GM20000 (cell line): ENCODE results near the gene ITGA1.

Experiments used
- DNase-seq: peaks from one replicate; pipeline ENCODE4 v3.0.0; 2012; ENCODE audit warnings: low spot score
- CTCF ChIP-seq: IDR thresholded peaks from 2 replicates; pipeline ENCODE4 v1.5.1; 2012; ENCODE audit warnings: mild to moderate bottlenecking, control low read depth; ENCODE audit errors: extremely low read depth, missing control alignments

Gene ITGA1

GRCh38 chr5:52807037-52807436 is 19.3 kb downstream of the ITGA1 start:
- no peak for DNase-seq
- no peak for TF ChIP-seq CTCF

DNA sequence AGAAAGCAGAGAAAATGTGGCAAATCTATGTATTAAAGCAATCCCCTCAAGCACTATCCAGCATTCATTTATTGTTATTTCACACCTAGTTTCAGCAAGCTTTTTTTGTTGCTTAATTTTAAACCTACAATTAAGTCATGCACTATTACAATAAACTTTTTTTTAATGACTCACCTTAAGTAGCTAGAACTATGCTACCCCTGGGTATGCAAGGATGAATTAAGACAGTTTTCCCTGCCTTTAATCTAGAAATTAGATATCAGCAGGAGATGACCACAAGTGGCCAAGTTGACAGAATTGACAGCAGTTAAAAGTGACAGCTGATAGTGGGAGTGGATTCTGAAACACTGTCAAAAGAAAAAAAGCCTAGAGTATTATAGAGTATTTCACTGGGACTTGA is 20.0 kb downstream of the ITGA1 start:
- TF ChIP-seq CTCF: no peak
- no peak for DNase-seq

GRCh38 chr5:52808316-52808901 is 20.7 kb downstream of the ITGA1 start:
- DNase-seq: no peak
- TF ChIP-seq CTCF: no peak

DNA sequence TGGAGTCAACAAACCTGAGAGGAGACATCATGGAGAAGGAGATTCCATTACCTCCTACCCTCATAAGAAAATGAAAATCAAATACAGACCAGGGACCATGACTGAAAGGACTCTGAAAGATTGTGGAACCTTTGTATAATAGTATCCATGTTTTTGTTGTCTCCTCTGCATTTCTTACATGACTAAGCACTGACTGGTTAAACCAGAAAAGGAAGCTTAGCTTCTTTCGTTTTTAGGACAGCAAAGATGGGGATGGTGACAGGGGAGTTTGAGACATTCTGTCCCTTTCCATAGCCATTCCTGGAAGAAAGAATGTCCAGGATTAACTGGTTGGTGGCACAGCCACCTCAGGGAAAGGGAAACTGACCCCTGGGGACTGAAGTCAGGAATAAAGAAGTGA is 22.2 kb downstream of the ITGA1 start:
- TF ChIP-seq CTCF: no peak
- no peak for DNase-seq

DNA sequence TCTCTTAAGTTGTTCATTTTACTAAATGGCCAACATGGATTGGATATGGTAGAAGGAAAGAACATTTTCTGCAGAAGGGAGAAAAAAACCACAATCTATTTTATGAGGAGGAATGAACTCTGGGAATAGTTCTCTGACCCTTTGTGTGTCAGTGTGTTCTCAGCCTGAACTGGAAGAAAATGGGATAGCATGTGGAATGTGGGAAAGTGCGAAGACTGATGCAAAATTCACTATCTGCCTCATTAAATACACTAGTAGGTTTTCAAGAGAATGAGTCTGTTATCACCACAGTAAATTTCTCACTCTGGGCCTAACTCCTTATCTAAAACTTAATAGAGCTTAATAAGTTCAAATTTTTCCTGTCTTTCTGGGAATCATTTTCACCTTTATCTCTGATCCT is 22.7 kb downstream of the ITGA1 start:
- no peak for TF ChIP-seq CTCF
- no peak for DNase-seq

- TF ChIP-seq CTCF: no peak
These were observed 23.5 kb downstream of the ITGA1 start for GRCh38 chr5:52811067-52811749.

DNA sequence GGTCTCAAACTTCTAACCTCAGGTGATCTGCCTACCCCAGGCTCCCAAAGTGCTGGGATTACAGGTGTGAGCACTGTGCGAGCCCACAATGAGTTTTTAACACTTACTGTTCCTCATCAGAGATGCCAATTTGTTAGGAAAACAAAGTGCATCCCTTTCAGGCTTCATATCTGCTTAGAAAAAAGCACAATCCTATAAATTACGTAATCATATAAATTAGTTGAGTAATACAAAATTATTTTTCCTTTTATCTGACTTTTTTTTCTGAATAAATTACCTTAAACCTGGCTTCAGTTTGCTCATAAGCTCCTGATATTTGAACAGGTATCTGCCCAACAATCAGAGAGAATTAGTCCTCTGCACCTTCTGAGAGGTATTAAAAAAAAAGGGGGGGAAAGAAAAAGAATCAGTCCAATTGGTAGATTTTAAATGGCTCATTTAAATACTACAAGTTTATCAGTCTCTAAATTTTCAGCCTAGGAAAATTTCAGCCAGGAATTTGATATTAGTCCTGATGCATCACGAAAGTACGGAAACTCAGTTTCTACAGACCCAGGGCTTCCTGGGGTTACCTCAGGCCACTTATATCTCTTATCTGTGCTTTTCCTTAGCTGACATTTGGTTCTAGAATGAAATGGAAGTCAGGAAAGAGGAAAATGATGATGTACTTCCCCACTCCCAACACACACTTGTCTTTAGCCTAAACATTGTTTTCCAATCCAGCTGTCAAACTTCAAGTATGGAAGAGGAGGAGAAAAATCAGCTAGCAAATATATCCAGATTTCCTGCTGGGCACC is 26.8 kb downstream of the ITGA1 start:
- no peak for DNase-seq
- no peak for TF ChIP-seq CTCF

More at GRCh38 chr5:52811067-52811749, 23.5 kb downstream of the ITGA1 start:
- no peak for DNase-seq
